GM06990 (cell line): ENCODE results near the gene CDK17.

Source experiments
- DNase-seq: peaks from one replicate; pipeline ENCODE4 v3.0.0-alpha.2; 2011; ENCODE audit not compliant: insufficient read length; ENCODE audit errors: extremely low read depth
- H3K27me3 ChIP-seq: replicated peaks from 2 replicates; pipeline ENCODE4 v1.6.0; 2011; ENCODE audit warnings: low read length; ENCODE audit not compliant: control insufficient read depth, insufficient read depth
- H3K36me3 ChIP-seq: 2 replicates; pipeline ENCODE4 v1.5.1; 2011; ENCODE audit warnings: low read length; ENCODE audit not compliant: control insufficient read depth, insufficient read depth
- H3K4me3 ChIP-seq: replicated peaks from 2 replicates; pipeline ENCODE4 v1.5.1; 2011; ENCODE audit warnings: low read depth, mild to moderate bottlenecking, control low read depth, low read length
- CTCF ChIP-seq: IDR thresholded peaks from 2 replicates; pipeline ENCODE4 v1.5.1; 2011; ENCODE audit warnings: low read length, control low read depth, mild to moderate bottlenecking, inconsistent platforms; ENCODE audit not compliant: insufficient read depth, poor library complexity, severe bottlenecking

CDK17 gene

GRCh38 chr12:96308881-96309280 is 91.4 kb downstream of the CDK17 start:
- no peak for DNase-seq
- Histone ChIP-seq H3K4me3 (no peak overlapping the region), H3K36me3 (no peaks in the 10 kb centered on the region; the same call in 1 of the 2 replicates), H3K27me3 (no peaks in the 10 kb centered on the region)
- no peak for TF ChIP-seq CTCF

- no peak for TF ChIP-seq CTCF
These were observed 94.6 kb downstream of the CDK17 start for GRCh38 chr12:96305665-96306064.

GRCh38 chr12:96303653-96304052 is 96.6 kb downstream of the CDK17 start:
- H3K27me3 ChIP-seq, result no peaks in the 10 kb centered on the region
- no peaks in the 10 kb centered on the region; the same call in 1 of the 2 replicates for H3K36me3 ChIP-seq
- no peak overlapping the region for H3K4me3 ChIP-seq
- TF ChIP-seq CTCF, result no peak
- DNase-seq, result no peak

More at GRCh38 chr12:96305665-96306064, 94.6 kb downstream of the CDK17 start:
- H3K4me3 ChIP-seq, result no peak overlapping the region
- no peaks in the 10 kb centered on the region for H3K27me3 ChIP-seq
- no peaks in the 10 kb centered on the region; the same call in 1 of the 2 replicates for H3K36me3 ChIP-seq
- DNase-seq, result no peak

- Histone ChIP-seq H3K4me3 (no peak overlapping the region), H3K36me3 (no peaks in the 10 kb centered on the region; the same call in 1 of the 2 replicates), H3K27me3 (no peaks in the 10 kb centered on the region)
- no peak for DNase-seq
- no peak for TF ChIP-seq CTCF
These were observed 97.4 kb downstream of the CDK17 start for GRCh38 chr12:96302687-96303310.

- no peak for TF ChIP-seq CTCF
- no peaks in the 10 kb centered on the region for H3K27me3 ChIP-seq
- no peaks in the 10 kb centered on the region; the same call in 1 of the 2 replicates for H3K36me3 ChIP-seq
- no peak overlapping the region for H3K4me3 ChIP-seq
- no peak for DNase-seq
These were observed 98.5 kb downstream of the CDK17 start for GRCh38 chr12:96301732-96302131.

GRCh38 chr12:96300064-96300463 is 100.2 kb downstream of the CDK17 start:
- Histone ChIP-seq H3K27me3 (no peaks in the 10 kb centered on the region), H3K4me3 (no peak overlapping the region), H3K36me3 (no peaks in the 10 kb centered on the region)
- no peak for DNase-seq
- no peak for TF ChIP-seq CTCF
